Mesothelial cell of epicardium (in vitro differentiated cells): ENCODE results near the gene CAP2. TPM values are rescaled to one million over a fixed set of nuclear protein-coding genes. Genes with fewer than 3 reads are reported as not detected.
A peak's percentile ranks its signal among the peaks of the same experiment; 100 is the strongest.
"Not testable (repeated sequence)": the region's sequence is repeated elsewhere in the genome, so short reads cannot be mapped to it uniquely, and the experiment has no call there.

Experiments used
- DNase-seq, 2 experiments: peaks; one replicate each; pipeline ENCODE4 v3.0.0; 2021; ENCODE audit warnings: low spot score in 2 of 2; ENCODE audit not compliant: unreplicated experiment in 2 of 2
- H3K27ac Mint-ChIP-seq: 2 replicates; pipeline ENCODE4 v1.8.0; 2021; ENCODE audit warnings: mixed read lengths
- H3K27me3 Mint-ChIP-seq: 2 replicates; pipeline ENCODE4 v1.8.0; 2021; ENCODE audit warnings: low read depth, mixed read lengths
- H3K36me3 Mint-ChIP-seq: 2 replicates; pipeline ENCODE4 v1.8.0; 2021; ENCODE audit warnings: mixed read lengths
- H3K4me1 Mint-ChIP-seq: 2 replicates; pipeline ENCODE4 v1.8.0; 2021; ENCODE audit warnings: mixed read lengths
- H3K4me3 Mint-ChIP-seq: 2 replicates; pipeline ENCODE4 v1.8.0; 2021; ENCODE audit warnings: mild to moderate bottlenecking, moderate library complexity, mixed read lengths
- H3K9me3 Mint-ChIP-seq: 2 replicates; pipeline ENCODE4 v1.8.0; 2021; ENCODE audit warnings: mixed read lengths
- CTCF ChIP-seq: fragments of 200-600 bp; sonication (generic); IDR thresholded peaks from one replicate; pipeline ENCODE4 v1.5.0; 2021; ENCODE audit warnings: antibody characterized with exemption; ENCODE audit not compliant: unreplicated experiment
- total RNA-seq: library from RNA; stranded (reverse); gene quantifications from 3 replicates; pipeline ENCODE4 v1.2.1, GENCODE V29; 2021

CAP2 gene
- total RNA-seq, 1 donor from 2014 or later, result 15.0 TPM

GRCh38 chr6:17429383-17430061 is 36.1 kb downstream of the CAP2 start:
- no peak for TF ChIP-seq CTCF
- no peak overlapping the region for H3K27ac Mint-ChIP-seq
- H3K4me1 Mint-ChIP-seq, result peaks cover 2% of the 10 kb centered on the region
- DNase-seq, result no peak
- peaks cover 26% of the 10 kb centered on the region for H3K36me3 Mint-ChIP-seq
- H3K4me3 Mint-ChIP-seq, result no peak overlapping the region
- no peaks in the 10 kb centered on the region for H3K9me3 Mint-ChIP-seq
- no peaks in the 10 kb centered on the region for H3K27me3 Mint-ChIP-seq

GRCh38 chr6:17431581-17431980 is 38.2 kb downstream of the CAP2 start:
- peaks cover 2% of the 10 kb centered on the region for H3K4me1 Mint-ChIP-seq
- no peak overlapping the region for H3K4me3 Mint-ChIP-seq
- no peaks in the 10 kb centered on the region for H3K27me3 Mint-ChIP-seq
- DNase-seq, result no peak
- H3K27ac Mint-ChIP-seq, result no peak overlapping the region
- peaks cover 35% of the 10 kb centered on the region for H3K36me3 Mint-ChIP-seq
- TF ChIP-seq CTCF, result no peak
- peaks cover 5% of the 10 kb centered on the region for H3K9me3 Mint-ChIP-seq

- Mint-ChIP-seq H3K9me3 (peaks cover 9% of the 10 kb centered on the region), H3K4me1 (peaks cover 2% of the 10 kb centered on the region), H3K27me3 (no peaks in the 10 kb centered on the region), H3K36me3 (peaks cover 34% of the 10 kb centered on the region), H3K27ac (peak overlapping the region; percentile 3), H3K4me3 (no peak overlapping the region)
- TF ChIP-seq CTCF, result no peak
- no peak for DNase-seq
Measured at GRCh38 chr6:17432356-17432755, 39.0 kb downstream of the CAP2 start.

- TF ChIP-seq CTCF, result no peak
- H3K36me3 Mint-ChIP-seq, result peaks cover 29% of the 10 kb centered on the region
Measured at GRCh38 chr6:17439243-17439993, 46.0 kb downstream of the CAP2 start.

GRCh38 chr6:17440811-17441210 is 47.4 kb downstream of the CAP2 start:
- Mint-ChIP-seq H3K36me3 (peaks cover 25% of the 10 kb centered on the region), H3K9me3 (peaks cover 14% of the 10 kb centered on the region)
- H3K4me1 Mint-ChIP-seq, H3K27ac Mint-ChIP-seq, H3K27me3 Mint-ChIP-seq, H3K4me3 Mint-ChIP-seq, DNase-seq: not testable (repeated sequence)

More at GRCh38 chr6:17439243-17439993, 46.0 kb downstream of the CAP2 start:
- Mint-ChIP-seq H3K27me3 (no peaks in the 10 kb centered on the region), H3K9me3 (peaks cover 14% of the 10 kb centered on the region), H3K4me1 (no peaks in the 10 kb centered on the region), H3K4me3 (no peak overlapping the region), H3K27ac (no peak overlapping the region)
- DNase-seq, result no peak

GRCh38 chr6:17442196-17442595 is 48.8 kb downstream of the CAP2 start:
- TF ChIP-seq CTCF, result no peak
- peaks cover 13% of the 10 kb centered on the region for H3K36me3 Mint-ChIP-seq
- H3K4me3 Mint-ChIP-seq, result no peak overlapping the region
- no peaks in the 10 kb centered on the region for H3K27me3 Mint-ChIP-seq
- H3K27ac Mint-ChIP-seq, result no peak overlapping the region
- H3K9me3 Mint-ChIP-seq, result peaks cover 7% of the 10 kb centered on the region
- peaks cover 6% of the 10 kb centered on the region for H3K4me1 Mint-ChIP-seq
- no peak for DNase-seq
